Caki2 (cell line): Measurements from ENCODE around the gene SMAD7. TPM values are rescaled to one million over a fixed set of nuclear protein-coding genes. Genes with fewer than 3 reads are reported as not detected.

Experiments
- DNase-seq: peaks from one replicate; pipeline ENCODE4 v3.0.0-alpha.2; 2015; ENCODE audit warnings: low read depth
- in situ Hi-C: cut with HindIII; loops from 2 replicates; pipeline ENCODE4 v1.10.0; 2016; ENCODE audit warnings: low sequenced_read_pairs, low pct_unique_long_range_greater_than_20kb, mixed read lengths
- total RNA-seq: library from RNA; depleted of rRNA; stranded (reverse); fragments of >200 nt; shearing (Covaris generic); gene quantifications from 2 replicates; pipeline ENCODE4 v1.2.3, GENCODE V29; 2014; ENCODE audit warnings: low replicate concordance

Gene SMAD7
- total RNA-seq, 1 experiment from 2014 or later: 38.0 TPM

DNA sequence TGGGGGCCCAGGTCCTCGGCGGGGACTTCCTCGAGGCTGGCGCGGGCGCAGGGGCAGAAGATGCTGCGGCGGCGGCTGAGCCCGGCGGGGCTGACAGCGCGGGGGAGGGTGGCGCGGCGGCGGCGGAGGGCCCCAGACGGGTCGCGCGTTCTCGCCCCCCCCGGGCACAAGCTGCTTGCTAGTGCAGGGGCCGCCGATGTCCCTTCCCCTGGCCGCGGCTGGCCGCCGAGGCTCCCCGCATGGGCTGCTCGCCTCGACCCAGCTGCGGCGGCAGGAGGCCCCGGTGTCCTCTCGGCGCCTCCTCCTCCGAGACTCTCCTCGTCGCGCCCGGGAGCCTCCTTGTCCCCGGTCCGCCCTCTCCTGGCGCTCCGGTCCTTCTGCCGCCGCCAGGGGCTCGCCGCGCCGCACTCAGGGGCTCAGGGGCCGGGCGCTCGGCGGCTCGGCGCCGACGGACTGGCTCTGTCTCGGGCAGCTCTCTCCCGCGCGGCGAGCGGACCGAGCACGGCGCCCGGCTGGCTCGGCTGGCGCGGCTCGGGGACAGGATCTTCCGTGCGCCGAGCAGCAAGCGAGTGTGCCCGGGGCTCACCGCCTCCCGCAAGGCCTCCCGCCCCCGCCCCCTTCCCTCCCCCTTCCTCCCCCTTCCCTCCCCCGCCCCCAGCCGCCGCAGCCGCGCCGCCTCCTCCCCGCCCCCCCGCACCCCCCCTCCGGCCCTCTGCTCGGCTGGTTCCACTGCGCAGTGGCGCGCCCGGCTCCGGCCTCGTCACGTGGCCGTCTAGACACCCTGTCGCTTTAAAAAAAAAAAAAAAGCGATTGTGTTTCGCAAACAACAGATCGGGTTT, 902 bp upstream of the SMAD7 start:
- DNase-seq: peak; percentile 72

DNA sequence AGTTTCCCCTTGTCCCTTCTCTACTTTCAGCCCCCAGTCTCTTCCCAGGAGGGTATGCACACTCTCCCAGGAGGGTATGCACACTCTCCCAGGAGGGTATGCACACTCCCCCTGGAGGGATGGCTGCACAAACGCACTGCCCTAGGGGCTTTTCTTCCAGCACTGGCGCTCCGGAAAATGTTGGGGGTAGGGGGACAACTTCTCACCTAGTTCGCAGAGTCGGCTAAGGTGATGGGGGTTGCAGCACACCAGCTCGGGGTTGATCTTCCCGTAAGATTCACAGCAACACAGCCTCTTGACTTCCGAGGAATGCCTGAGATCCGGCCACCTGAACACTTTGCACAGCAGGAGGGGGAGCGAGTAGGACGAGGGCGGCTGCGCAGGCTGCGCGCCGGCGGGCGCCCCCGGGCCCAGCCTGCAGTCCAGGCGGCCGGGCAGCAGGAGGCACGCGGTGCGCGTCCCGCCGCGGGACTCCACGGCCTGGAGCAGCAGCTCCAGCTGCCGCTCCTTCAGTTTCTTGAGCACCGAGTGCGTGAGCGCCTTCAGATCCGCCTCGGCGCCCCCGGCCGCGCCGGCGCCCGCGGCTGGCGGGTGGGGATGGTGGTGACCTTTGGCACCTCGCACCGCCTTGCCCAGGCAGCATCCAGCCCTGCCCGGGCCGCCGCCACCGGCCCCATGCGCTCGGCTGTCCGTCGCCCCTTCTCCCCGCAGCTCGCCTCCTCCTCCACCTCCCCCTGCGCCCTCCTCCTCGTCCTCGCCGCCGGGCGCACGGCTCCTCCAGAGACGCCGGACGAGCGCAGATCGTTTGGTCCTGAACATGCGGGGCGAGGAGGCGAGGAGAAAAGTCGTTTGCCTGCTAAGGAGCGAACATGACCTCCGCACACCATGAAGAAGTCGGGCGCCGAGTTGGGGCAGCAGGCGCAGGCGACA, 894 bp downstream of the SMAD7 start:
- DNase-seq: peak; percentile 51
- in situ Hi-C loops: no loop called here

More for the DNA sequence above, 902 bp upstream of the SMAD7 start:
- in situ Hi-C loops: no loop called here

DNA sequence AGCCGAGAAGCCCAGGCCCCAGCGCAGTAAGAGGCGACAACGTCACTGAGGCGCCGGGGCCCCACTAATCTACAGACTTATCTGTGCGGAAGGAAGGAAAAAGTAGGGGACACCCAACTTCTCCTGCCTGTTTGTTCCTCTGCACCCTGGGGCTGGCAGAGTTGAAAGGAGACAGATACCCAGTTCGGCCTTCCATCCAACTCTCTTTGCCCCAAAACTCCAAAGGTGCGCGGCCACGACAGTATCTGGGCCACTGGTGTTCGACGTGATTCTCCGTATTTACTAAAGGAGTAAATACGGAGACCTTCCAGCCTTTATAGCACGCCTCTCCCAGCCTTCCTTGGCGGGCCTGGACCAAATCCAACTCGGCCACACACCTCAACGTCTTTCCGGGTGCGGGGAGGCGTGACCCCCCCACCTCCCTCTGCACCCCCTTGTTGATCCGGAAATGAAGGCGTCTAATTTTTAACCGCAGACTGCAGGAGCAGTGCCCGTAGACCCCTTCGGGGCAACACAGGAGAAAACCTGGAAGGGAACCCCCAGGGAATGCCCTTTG, 1.6 kb downstream of the SMAD7 start:
- DNase-seq: peak; percentile 48
- in situ Hi-C loops: no loop called here

DNA sequence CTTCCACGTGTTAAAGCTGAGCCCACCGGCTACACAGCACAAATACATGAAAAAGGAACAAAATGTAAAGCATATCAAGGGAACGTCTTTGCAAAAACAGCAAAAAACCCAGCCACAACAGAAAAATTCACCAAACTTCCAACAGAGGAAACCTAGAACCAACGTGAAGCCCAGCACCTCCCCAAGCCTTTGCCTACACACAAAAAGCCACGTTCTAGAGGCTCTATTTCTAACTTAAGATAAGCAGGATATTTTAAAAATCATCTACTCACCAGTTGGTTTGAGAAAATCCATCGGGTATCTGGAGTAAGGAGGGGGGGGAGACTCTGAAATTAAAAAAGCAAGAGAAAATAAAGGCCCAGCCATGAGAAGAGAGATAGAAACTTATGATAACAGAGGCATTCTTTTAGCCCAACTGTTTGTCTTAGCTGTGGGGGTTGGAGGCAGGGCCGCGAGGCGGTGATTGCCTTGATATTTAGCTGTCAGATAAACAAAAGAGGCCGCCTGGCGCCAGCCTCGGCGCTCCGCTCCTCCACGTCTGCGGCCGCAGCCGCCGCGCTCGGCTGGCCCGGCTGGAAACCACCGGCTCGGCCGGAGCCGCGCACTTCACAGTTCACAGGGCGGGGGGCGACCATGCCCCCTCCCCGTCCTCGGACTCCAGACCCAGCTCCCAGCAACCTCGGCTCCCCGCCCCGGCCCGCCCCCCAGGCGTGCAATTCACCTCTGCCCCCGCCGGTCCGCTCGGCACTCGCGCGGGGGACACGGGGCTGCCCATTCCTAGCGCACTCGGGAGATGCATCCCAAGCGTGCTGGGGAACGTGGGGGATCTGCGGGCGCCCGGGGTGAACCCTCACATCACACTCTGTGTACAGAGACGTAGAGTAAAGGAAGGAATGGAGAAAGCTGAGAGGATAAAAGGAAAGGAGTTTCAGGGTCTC, 2.4 kb downstream of the SMAD7 start:
- in situ Hi-C loops: no loop called here
- peak; percentile 62 for DNase-seq

DNA sequence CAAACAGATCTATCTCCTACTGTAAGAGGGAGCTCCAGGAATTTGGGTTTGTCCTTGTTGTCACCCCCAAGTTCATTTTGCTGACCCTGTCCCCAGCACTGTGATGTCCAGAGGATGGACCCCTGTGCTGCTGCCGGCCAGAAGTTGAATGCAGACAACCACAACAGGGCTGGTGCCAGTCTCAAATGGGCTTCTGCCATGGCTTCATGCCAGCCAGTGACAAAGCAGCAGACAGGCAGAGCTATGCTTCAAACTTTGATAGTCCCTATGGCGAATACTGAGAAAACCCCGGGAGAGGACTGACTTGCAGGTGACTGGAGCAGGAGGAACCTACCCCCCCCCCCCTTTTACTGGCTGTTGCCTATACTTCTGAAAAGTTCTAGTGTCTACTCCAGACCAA, 3.2 kb downstream of the SMAD7 start:
- in situ Hi-C loops: no loop called here
- DNase-seq: no peak

DNA sequence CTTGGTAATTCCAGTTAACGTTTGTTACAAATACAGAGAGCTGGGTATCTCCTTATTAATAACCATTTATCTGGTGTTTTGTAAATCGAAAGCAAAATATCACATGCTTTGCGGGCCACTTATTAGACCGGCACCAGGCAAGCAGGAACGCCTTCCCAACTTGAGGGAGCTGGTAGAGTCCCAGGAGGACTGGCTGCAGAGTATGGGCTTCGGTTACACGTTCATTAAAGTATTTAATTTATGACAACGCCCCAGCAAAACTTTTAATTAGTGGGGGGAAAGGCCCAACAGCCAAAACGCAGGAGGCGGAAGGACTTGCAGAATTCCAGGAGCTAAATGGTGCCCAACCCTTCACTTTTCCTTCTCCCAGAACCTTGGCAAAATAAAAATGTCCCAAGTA, 3.7 kb downstream of the SMAD7 start:
- DNase-seq: no peak
- in situ Hi-C loops: no loop called here

DNA sequence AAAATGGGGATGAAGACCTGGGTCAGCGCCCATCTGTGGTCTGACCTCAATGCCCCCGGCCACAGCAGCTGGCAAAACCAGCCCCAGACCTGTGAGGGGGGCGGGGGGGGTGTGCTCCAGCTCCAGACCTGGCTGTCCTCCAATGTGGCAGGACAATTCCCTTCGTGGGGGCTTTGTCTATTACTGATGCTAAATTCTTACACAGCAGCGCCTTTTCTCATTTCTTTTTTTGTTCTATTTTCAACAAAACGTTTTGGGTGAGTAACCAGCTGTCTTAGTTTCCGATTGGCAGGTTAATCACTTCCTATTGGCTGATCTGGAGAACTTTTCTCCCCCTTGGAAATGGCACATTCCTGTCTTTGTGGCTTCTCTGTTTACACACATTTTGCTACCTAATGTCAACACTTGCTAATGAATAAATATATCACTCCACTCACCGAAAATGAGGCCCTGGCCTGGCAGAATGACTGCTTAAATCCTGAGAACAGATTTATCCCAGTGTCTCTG, 4.4 kb downstream of the SMAD7 start:
- peak; percentile 58 for DNase-seq
- in situ Hi-C loops: no loop called here

DNA sequence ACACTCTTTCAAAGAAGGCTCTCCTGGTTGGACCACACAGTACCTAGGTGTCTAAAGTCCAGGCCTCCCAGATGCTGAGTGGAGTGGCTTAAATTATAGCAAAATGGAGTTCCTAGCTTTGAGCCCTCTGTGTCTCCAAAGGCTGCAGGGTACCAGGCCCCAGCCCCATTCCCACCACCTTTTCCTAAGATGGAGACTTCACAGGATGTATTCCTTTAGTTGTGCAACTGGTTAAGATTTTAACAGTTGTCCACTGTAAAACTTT, 4.9 kb downstream of the SMAD7 start:
- in situ Hi-C loops: no loop called here

DNA sequence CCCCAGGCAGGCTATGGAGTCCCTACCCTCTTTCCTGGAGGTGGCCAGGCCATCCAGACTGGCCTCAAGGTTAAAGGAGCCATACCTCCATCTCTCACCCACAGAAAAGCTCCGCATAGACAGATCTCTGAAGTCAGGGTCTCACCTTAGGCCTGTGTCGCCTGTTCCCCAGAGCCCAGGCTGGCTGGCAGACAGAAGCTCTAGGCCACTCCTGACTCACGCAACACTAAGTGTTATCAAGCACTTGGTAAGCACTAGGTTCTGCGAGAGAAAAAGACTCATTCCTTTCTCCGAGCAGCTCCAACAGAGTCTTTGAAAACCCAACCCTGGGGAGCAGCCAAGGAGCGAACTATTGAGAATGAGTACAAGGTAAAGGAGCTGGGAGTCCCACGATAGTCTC, 6.1 kb downstream of the SMAD7 start:
- no peak for DNase-seq
- in situ Hi-C loops: no loop called here

More for the DNA sequence above, 4.9 kb downstream of the SMAD7 start:
- DNase-seq: no peak

DNA sequence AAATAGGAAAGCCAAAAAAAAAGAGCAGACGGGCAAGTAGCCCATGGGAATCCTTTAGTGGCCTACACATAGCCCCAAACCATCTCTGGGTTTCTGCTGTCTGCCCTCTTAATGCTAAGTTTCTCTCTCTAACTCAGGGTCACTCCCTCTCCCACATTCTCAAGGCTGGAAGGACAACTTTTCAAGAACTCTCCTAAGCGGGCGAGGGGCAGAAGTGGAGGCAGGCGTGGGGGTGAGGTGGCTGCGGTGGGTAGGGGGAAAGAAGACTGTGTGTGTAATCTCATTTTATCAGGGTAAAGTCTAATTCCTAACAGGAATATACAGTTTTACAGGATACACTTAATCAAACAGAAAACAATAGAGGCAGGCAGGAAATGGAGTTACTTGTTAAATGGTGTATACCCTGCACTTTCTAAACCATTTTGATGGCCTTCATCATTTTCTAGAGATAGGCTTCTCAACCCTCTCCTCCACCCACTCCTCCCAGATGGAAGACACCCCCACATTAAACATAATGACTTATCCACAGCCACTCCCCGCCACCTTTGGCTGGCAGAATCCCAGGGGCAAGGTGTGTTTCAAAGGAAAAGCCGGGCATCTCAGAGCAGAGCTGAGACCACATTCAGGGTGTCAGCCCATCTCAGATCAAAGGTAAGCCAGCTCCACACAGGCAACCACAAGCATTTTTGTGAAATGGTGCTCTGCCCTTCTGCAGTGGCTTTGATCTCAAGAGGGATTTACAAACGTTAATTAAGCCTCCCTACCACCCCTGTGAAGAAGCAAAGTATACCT, 6.8 kb downstream of the SMAD7 start:
- in situ Hi-C loops: no loop called here
- no peak for DNase-seq

DNA sequence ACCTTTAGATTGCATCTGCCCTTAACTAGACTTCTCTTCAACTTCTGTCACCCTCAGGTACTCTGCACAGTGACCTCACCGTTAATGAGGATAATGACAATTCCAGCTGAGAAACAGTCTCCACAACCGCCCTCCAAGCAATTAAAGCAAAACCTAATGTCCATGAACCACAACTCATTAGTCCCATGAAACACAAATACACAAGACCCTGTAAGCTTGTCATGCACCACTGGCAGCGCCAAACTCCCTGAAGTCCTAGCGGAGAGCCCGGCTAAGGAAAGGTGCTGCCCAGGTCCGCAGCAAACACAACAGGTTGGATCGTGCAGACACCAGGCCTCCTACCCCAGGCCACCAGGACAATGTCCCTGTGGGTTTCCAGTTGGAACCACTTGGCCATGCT, 7.4 kb downstream of the SMAD7 start:
- DNase-seq: no peak
- in situ Hi-C loops: no loop called here

DNA sequence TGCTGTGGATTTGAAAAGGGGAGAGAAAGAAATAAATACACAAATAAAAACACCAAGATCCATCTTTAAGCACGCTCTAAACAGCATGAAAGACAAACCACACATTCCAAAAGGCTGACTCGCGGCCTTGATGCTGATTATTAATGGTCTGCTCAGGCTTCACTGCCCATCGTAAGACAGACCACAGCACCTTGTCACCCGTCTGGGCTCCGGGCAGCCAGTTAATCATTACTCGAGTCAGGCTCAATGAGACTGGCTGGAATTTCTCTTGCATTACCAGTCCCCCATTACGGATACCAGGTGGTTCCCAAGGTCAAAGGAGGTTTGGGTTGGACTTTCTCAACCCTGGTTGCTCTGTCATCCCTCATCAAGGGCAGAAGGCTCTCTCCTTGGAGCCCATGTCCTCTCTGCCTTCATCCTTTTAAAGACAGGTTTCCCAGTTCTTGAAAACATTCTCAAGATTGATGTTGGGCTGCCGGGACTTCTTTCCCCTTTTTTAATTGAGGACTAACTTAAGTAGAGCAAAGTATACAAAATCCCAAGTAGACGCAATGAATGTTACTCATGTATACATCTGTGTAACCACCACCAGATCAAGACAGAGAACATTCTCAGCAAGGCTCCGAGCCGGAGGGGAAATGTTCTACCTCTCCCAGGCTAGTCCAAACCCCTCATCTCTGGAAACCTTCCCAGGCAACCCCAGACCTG, 8.1 kb downstream of the SMAD7 start:
- in situ Hi-C loops: no loop called here
- peak; percentile 93 for DNase-seq

DNA sequence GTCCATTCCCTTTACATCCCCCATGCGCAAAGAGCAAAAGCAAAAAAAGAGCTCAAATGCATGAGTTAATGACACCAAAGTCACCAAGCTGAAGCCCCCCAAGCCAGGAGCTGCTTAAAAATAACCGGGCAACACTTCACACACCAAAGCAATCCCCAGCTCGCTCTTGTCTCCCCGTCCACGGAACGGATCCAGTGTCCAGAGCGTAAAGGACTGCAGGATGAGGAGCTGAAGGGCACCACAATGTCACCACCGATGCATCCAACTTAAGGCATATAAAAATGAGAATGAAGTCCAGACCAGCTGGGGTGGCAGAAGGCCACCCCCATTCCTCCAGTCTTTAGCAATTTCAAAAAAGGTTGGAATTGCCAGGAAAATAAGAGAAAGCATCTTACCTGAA, 8.7 kb downstream of the SMAD7 start:
- in situ Hi-C loops: no loop called here

DNA sequence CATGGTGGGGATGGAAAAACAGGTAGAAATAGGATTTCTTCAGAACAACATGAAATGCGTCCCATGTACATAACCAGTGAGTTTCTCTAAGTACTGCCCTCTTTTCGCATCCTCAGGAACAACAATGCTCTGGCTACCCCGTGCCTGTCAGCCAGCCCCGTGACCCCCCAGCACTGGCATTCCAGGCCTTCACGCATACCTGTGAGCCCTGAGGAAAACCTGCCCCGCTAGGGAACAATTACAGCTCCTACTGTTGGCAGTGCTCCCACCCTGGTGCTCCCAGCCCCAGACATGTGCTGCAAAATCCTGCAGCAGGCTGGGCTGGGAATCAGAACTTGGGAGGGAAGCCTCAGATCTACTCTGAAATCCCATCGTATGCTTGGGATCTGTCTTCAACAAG, 9.1 kb downstream of the SMAD7 start:
- in situ Hi-C loops: no loop called here
- no peak for DNase-seq

More for the DNA sequence above, 8.7 kb downstream of the SMAD7 start:
- no peak for DNase-seq

DNA sequence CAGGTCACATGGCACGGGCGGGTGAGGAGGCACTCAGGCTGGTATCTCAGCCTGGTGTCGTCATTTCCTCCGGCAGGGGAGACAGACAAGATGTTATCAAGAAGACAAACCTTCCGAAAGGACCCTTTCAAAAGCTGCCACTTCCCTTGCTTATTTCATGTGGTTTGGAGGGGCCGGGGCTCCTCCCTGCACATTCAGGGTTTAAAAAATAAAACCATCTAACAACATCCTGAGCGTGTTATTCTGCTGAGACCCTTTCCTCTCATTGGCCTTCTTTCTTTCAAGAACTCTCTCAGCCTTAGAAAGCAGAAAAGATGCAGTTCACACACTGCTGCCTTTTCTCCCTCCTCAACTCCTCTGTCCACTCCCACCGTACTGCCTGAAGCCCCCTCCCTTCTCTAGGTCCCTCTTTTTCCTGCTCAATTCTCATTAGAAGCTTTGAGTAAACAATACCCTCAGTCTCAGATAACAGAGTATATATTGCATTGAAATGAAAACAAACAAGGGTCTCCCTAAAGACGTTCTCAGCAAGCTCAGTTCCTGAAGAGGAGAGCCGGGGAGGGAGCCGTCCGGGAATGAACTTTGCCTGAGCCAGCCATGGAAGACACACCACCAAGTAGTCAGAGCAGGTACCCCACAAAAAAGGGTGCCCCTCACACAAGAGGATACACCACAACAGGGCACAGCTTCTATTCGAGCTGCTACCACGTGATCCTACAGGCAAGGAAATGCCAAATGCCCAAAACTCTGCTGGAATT, 9.7 kb downstream of the SMAD7 start:
- in situ Hi-C loops: no loop called here
- DNase-seq: no peak
